Thyroid gland (tissue), 4 donors: ENCODE data around the gene TNK1. TPM values are rescaled to one million over a fixed set of nuclear protein-coding genes. Genes with fewer than 3 reads are reported as not detected.
A peak's percentile ranks its signal among the peaks of the same experiment; 100 is the strongest.

Experiments used
- DNase-seq, 2 donors: peaks; one replicate each; pipeline ENCODE4 v3.0.0-alpha.2; 2019
- H3K27ac ChIP-seq, 3 donors: fragments of 200-600 bp; sonication (generic); 1 replicate in 2 of 3; 2 replicates in 1 of 3; pipeline ENCODE4 v1.5.1; 2016 to 2019; ENCODE audit warnings: mild to moderate bottlenecking in 1 of 3, moderate library complexity in 1 of 3
- H3K27me3 ChIP-seq: fragments of 200-600 bp; sonication (generic); one replicate; pipeline ENCODE4 v1.5.1; 2019
- H3K36me3 ChIP-seq, 2 donors: fragments of 200-600 bp; sonication (generic); one replicate each; pipeline ENCODE4 v1.5.1; 2016 to 2019
- H3K4me1 ChIP-seq, 2 donors: fragments of 200-600 bp; sonication (generic); one replicate each; pipeline ENCODE4 v1.5.1; 2017 to 2019
- H3K4me3 ChIP-seq, 3 donors: fragments of 200-600 bp; sonication (generic); replicated peaks in 1 of 3; 1 replicate in 2 of 3; 2 replicates in 1 of 3; pipeline ENCODE4 v1.5.1; 2016; ENCODE audit warnings: mild to moderate bottlenecking in 1 of 3
- H3K9me3 ChIP-seq: fragments of 200-600 bp; sonication (generic); one replicate; pipeline ENCODE4 v1.5.1; 2017
- POLR2A ChIP-seq, 2 donors: fragments of 450-650 bp; IDR thresholded peaks; one replicate each; pipeline ENCODE4 v1.6.1; 2017; ENCODE audit warnings: antibody characterized with exemption in 2 of 2, mild to moderate bottlenecking in 2 of 2, moderate library complexity in 1 of 2
- WGBS, 2 donors: methylation state at CpG; one replicate each; pipeline ENCODE4 v1.1.5; 2017; 5-methylcytosine and 5-hydroxymethylcytosine counted together
- intact Hi-C: fragments of 100-400 bp; cut with DNase I; formaldehyde crosslinking; loops from one replicate; pipeline ENCODE4 v1.15.1; 2023
- total RNA-seq, 4 donors: library from RNA; depleted of rRNA; stranded (reverse); fragments of >200 nt; gene quantifications; one replicate each; pipeline ENCODE4 v1.2.3, GENCODE V29; 2016
- TF ChIP-seq, protein P1 (sequence below), 6 experiments: fragments of 200-600 bp in 3 of 6; fragments of 450-650 bp in 3 of 6; sonication (generic) in 3 of 6; IDR thresholded peaks; one replicate each; pipeline ENCODE4 v1.5.1; 2016 to 2019; ENCODE audit warnings: antibody characterized with exemption in 6 of 6, mild to moderate bottlenecking in 2 of 6, inconsistent platforms in 1 of 6, moderate library complexity in 1 of 6

Gene TNK1
- total RNA-seq, 4 donors from 2014 or later, result 11.0 to 30.2 (median 15.9) TPM

DNA sequence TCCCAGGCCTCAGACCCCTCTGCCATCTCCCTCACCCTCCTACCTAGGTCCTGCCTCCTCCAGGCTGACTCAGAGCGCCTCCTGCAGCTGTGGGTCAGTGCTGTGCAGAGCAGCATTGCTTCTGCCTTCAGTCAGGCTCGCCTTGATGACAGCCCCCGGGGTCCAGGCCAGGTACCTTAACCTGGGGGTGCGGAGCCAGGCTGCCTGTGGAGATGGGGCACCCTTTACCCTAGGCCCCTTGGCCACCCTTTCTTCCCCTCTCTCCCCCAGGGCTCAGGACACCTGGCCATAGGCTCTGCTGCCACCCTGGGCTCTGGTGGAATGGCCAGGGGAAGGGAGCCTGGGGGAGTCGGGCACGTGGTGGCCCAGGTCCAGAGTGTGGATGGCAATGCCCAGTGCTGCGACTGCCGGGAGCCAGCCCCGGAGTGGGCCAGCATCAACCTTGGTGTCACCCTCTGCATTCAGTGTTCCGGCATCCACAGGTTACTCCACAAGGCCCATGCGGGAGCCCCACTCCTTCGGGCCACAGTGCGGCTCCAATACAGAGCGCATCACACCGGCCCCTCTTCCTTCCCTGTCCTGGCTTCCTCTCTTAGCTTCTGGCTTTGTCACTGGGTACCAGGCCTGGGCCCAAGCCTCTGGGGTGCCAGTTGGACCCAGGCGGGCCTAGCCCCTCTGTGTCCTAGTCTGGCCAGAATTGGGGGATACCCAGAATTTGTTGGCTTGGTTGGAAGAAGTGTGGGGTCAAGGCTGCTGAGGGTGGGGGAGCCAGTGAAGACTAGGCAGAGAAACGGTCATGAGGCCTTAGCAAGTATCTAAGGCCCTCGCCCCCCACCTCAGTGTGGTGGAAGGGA is 33.9 kb upstream of the TNK1 start:
- TF ChIP-seq POLR2A (IDR thresholded peaks at IDR 0.05), result no peak
- TF ChIP-seq, protein P1, sequence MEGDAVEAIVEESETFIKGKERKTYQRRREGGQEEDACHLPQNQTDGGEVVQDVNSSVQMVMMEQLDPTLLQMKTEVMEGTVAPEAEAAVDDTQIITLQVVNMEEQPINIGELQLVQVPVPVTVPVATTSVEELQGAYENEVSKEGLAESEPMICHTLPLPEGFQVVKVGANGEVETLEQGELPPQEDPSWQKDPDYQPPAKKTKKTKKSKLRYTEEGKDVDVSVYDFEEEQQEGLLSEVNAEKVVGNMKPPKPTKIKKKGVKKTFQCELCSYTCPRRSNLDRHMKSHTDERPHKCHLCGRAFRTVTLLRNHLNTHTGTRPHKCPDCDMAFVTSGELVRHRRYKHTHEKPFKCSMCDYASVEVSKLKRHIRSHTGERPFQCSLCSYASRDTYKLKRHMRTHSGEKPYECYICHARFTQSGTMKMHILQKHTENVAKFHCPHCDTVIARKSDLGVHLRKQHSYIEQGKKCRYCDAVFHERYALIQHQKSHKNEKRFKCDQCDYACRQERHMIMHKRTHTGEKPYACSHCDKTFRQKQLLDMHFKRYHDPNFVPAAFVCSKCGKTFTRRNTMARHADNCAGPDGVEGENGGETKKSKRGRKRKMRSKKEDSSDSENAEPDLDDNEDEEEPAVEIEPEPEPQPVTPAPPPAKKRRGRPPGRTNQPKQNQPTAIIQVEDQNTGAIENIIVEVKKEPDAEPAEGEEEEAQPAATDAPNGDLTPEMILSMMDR (IDR thresholded peaks at IDR 0.05), result no peak
- WGBS, 2 donors, result 71 to 84% methylated on average over 13 to 18 of the region's 18 CpGs
- H3K36me3 ChIP-seq, result no peaks in the 10 kb centered on the region
- H3K4me3 ChIP-seq, result no peak overlapping the region
- intact Hi-C loops, result no loop called here
- no peaks in the 10 kb centered on the region for H3K9me3 ChIP-seq
- no peaks in the 10 kb centered on the region for H3K27me3 ChIP-seq
- DNase-seq, result no peak
- no peak overlapping the region for H3K27ac ChIP-seq
- peaks cover 14 to 19% of the 10 kb centered on the region in 2 donors for H3K4me1 ChIP-seq

DNA sequence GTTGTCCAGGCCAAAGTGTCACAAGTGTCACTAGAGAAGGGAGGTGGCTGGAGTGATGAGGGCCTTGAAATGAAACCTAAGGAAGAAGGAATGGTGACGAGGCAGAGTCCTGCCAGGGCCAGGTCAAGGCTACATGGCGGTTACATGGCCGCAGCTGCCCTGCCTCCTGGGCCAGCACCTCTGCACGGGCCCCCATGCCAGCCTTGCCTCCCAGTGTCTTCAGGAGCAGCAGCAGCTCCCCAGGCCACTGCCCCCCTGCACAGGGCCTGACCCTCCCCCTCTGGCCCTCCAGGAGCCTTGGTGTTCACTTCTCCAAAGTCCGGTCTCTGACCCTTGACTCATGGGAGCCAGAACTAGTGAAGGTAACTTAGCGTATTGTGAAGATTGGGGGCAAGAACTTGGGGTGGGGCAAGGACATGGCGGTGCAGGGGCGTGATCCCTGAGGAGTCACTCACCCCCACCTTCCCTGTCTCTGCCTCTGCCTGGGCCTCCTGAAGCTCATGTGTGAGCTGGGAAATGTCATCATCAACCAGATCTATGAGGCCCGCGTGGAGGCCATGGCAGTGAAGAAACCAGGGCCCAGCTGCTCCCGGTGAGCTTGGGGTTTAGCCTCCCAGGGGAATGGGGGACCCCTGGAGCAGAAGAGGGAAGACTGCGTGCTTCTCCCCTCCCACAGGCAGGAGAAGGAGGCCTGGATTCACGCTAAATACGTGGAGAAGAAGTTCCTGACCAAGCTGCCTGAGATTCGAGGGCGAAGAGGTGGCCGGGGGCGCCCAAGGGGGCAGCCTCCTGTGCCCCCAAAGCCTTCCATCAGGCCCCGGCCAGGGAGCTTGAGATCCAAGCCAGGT is 33.0 kb upstream of the TNK1 start:
- no peak for DNase-seq
- TF ChIP-seq, protein P1 (IDR thresholded peaks at IDR 0.05), result no peak
- TF ChIP-seq POLR2A (IDR thresholded peaks at IDR 0.05), result no peak
- no peak overlapping the region for H3K27ac ChIP-seq
- no peaks in the 10 kb centered on the region for H3K27me3 ChIP-seq
- H3K4me3 ChIP-seq, result no peak overlapping the region
- no peaks in the 10 kb centered on the region for H3K36me3 ChIP-seq
- peaks cover 20 to 24% of the 10 kb centered on the region in 2 donors for H3K4me1 ChIP-seq
- WGBS, 2 donors, result 63 to 80% methylated on average over 14 to 18 of the region's 19 CpGs
- H3K9me3 ChIP-seq, result no peaks in the 10 kb centered on the region
- intact Hi-C loops, result no loop called here

DNA sequence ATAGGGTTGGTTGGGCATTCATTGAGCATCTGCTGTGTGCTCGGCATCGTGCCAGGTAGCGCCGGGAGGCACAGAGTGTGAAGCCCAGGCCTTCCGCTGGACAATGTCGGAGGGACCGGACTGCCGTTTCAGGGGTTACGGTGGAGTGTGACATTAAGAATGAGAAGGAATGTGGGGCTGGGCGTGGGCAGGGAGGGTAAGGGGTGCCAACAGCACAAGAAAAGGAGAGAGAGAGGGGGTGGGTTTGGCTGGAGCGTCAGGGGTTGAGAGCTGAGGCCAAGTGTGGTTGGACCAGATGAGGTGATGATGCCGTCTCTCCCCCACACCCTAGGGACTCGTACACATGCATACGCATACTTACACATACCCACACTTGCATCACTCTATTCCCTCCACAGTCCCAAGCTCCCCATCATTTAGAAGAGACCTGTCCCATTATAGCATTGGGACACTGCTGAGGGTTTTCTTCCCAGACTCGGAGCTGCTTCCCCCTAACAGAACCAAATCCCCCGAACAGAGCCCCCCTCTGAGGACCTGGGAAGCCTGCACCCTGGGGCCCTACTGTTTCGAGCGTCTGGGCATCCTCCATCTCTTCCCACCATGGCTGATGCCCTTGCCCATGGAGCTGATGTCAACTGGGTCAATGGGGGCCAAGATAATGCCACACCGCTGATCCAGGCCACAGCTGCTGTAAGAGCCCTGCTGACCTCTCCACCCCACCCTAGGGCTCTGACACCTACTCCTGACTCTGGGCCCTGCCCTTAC is 32.2 kb upstream of the TNK1 start:
- WGBS, 2 donors, result 75 to 79% methylated on average over 19 of the region's 19 CpGs
- TF ChIP-seq, protein P1 (IDR thresholded peaks at IDR 0.05), result no peak
- TF ChIP-seq POLR2A (IDR thresholded peaks at IDR 0.05), result no peak
- no peak overlapping the region for H3K27ac ChIP-seq

DNA sequence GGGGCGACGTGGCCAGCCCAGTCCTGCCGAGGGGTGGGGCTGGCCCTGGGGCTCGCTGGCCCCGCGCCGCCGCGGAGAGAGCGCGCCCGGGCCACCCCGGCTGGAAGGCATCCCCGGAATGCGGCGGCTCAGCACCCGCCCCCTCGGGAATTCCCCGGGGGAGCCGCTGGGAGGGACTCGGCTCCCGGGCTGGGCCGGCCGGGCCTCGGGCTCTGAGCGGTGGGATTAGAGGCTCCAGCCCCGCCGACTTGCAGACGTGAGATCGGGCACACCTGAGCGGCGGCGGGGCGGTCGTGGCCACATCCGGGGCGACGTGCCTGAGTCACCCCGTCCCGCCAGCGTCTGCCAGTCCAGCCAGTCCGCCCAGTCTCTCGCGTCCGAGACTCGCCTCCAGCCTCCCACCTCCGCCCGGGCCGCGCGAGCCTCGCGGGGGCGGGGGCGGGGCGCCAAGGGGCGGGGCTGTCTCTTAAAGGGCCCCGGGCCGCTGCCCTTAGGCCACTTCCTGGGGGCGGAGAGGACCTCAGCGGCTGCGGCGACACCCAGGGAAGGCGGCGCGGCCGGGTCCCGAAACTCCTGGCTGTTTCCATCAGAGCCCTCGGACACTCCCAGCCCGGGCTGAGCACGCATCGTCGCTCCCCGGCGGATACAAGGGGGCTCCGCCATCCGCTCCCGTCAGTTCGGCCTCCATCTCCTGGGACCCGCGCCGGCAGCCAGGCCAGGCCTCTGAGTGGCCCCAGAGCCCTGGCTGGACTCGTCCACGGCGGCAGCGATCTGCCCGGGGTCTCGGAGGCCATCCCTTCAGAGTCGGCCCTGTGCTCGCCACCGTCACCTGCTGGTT is 29.0 kb upstream of the TNK1 start, which contains the start of gene KCTD11:
KCTD11 (plus strand) TSS at position 498 of the 838 bp plus-strand sequence.
- H3K27me3 ChIP-seq, result no peaks in the 10 kb centered on the region
- H3K27ac ChIP-seq, result peak within 1 kb of the TSS; percentile 89 to 100 (median 97)
- H3K9me3 ChIP-seq, result no peaks in the 10 kb centered on the region
- intact Hi-C loops, result loop anchor here (5.0 to 10.0 kb wide), 2 partner anchors 85 to 133 kb away; partner anchors contain the start of genes FGF11, POLR2A, SLC35G6 and TMEM102
- H3K4me1 ChIP-seq, result peaks cover 21 to 53% of the 10 kb centered on the region in 2 donors
- peak within 1 kb of the TSS; percentile 43 to 97 (median 80) for H3K4me3 ChIP-seq
- H3K36me3 ChIP-seq, result no peaks in the 10 kb centered on the region
- DNase-seq, result peak; percentile 93 to 94
- WGBS, 2 donors, result 0 to 1% methylated on average over 7 to 23 of the region's 91 CpGs
- peak in 1 of 2 donors; percentile 82 for TF ChIP-seq POLR2A (IDR thresholded peaks at IDR 0.05)
- TF ChIP-seq, protein P1 (IDR thresholded peaks at IDR 0.05), result peak in 3 of 6 experiments; percentile 30 to 55 (median 39)

More for the DNA sequence above, 32.2 kb upstream of the TNK1 start:
- H3K4me1 ChIP-seq, result peaks cover 21 to 32% of the 10 kb centered on the region in 2 donors
- H3K36me3 ChIP-seq, result no peaks in the 10 kb centered on the region
- no peak overlapping the region for H3K4me3 ChIP-seq
- DNase-seq, result no peak
- intact Hi-C loops, result no loop called here
- no peaks in the 10 kb centered on the region for H3K9me3 ChIP-seq
- no peaks in the 10 kb centered on the region for H3K27me3 ChIP-seq
